K562 (cell line): ENCODE data around the gene ADGRB3.

Experiments used
- CTCF ChIP-seq, 3 experiments: IDR thresholded peaks in 2 of 3; conservative IDR thresholded peaks in 1 of 3; 2 replicates each; pipeline ENCODE4 v1.5.1; 2011 to 2012; ENCODE audit warnings: low read length in 3 of 3, mild to moderate bottlenecking in 3 of 3, control low read depth in 2 of 3, improper control_type of control experiment in 1 of 3, inconsistent platforms in 1 of 3, low read depth in 1 of 3, mixed read lengths in 1 of 3, moderate library complexity in 1 of 3; ENCODE audit not compliant: insufficient read depth in 2 of 3
- ZBTB17 ChIP-seq: fragments of 450-650 bp; formaldehyde crosslinking; IDR thresholded peaks from 2 replicates; pipeline ENCODE4 v1.4.0; 2020; ENCODE audit warnings: mild to moderate bottlenecking
- ZNF23 ChIP-seq: fragments of 250-450 bp; sonication (Bioruptor Pico); IDR thresholded peaks from 2 replicates; pipeline ENCODE4 v1.4.0; 2020; ENCODE audit warnings: mild to moderate bottlenecking

DNA sequence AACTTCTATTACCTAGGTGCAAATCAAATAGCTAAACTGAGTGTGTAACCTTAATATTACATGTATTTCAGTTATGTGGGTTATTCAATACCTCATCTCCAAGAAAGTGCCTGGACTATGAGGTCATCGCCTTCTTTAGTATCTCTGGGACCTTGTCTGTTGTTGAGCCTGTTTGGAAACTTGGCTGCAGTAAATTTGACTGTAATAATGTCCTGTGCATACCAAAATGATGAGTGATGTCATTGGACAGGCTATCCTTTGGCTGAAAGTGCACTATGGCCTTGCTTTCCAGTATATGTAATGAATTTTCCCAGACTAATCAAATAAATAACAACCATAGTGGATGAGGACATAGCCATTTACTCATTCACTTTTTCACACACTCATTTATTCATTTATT lies 455.1 kb downstream of the ADGRB3 start:
- TF ChIP-seq ZNF23 (no peak), CTCF (IDR thresholded peaks at IDR 0.05 in 2 of 3, conservative IDR thresholded peaks at IDR 0.05 in 1 of 3; ENCODE audit: insufficient read depth in 2 of 3, low read depth in 1 of 3, low read length in 3 of 3) (no peak), ZBTB17 (CRISPR knock-in tag) (no peak)
